Gastrocnemius medialis (tissue), 4 donors: ENCODE measurements around the gene BTBD3.

ENCODE experiments used
- CTCF ChIP-seq, 5 experiments: fragments of 450-650 bp in 3 of 5; fragments of 200-600 bp in 2 of 5; sonication (generic) in 2 of 5; IDR thresholded peaks in 4 of 5; conservative IDR thresholded peaks in 1 of 5; 1 replicate in 4 of 5; 2 replicates in 1 of 5; pipeline ENCODE4 v1.5.1; 2016 to 2019; ENCODE audit warnings: antibody characterized with exemption in 5 of 5, mild to moderate bottlenecking in 3 of 5, moderate library complexity in 3 of 5
- POLR2A ChIP-seq, 2 donors: fragments of 450-650 bp; IDR thresholded peaks; one replicate each; pipeline ENCODE4 v1.6.1; 2017; ENCODE audit warnings: antibody characterized with exemption in 2 of 2, mild to moderate bottlenecking in 2 of 2, moderate library complexity in 2 of 2

DNA sequence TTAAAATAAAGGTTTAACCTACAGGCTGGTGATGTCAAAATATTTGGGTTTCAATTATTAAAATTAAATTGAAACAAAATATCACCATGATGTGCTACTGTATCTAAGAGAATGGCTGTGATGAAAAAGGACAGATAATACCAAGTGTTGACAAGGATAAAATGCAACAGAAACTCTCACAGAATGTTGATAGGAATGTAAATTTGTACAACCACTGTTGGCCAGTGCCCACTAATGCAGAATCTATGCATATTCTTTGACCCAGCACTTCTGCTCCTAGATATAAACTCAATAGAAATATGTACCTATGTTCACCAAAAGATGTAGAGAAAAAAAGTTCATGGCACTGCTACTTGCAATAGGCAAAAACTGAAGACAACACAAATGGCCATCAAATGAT is 41.1 kb upstream of the BTBD3 start:
- TF ChIP-seq CTCF (IDR thresholded peaks at IDR 0.05 in 4 of 5, conservative IDR thresholded peaks at IDR 0.05 in 1 of 5) (no peak), POLR2A (IDR thresholded peaks at IDR 0.05) (no peak)
